Measurements from ENCODE around the gene TGM3. TPM values are rescaled to one million over a fixed set of nuclear protein-coding genes. Genes with fewer than 3 reads are reported as not detected.

The TGM3 gene
- total RNA-seq, 1 experiment from 2014 or later: not detected

DNA sequence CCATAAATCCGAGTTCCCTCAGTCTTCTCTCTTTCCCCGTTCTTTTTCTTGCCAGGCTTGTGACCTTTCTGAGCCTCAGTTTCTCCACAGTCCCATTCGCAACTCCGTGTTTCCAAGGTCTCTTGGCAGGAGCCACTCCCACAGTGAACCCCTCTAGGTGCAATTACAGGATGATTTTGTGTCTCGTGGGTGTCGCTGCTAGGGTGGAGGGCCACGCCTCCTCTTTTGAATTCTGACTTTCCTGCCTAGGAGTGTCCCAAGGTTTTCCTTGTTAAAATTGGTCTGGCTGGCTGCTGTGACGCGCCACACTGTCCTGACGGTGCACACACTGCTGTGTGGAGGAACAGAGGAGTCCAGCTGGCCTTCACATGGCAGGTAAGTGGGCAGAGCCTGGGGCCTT is 84.8 kb downstream of the TGM3 start, which contains the start of gene TGM6:
TSS of gene TGM6 (plus strand) at position 301 of the 400 bp plus-strand sequence. CDS start at position 369, 68 bp downstream.
- Histone ChIP-seq H3K4me3 (ENCODE audit: low read length) (no peak within 1 kb of the TSS), H3K4me1 (ENCODE audit: low read length) (no peaks in the 10 kb centered on the region), H3K27ac (ENCODE audit: low read length) (no peak within 1 kb of the TSS), H4K20me1 (ENCODE audit: insufficient read depth, low read depth, low read length) (no peaks in the 10 kb centered on the region), H3K9ac (ENCODE audit: low read length) (no peak within 1 kb of the TSS), H3K9me2 (replicated peaks; ENCODE audit: insufficient read depth, low read length) (no peaks in the 10 kb centered on the region), H2AFZ (ENCODE audit: low read length) (no peak within 1 kb of the TSS), H3K9me3 (ENCODE audit: low read length) (no peaks in the 10 kb centered on the region), H3K36me3 (ENCODE audit: insufficient read depth, low read length) (no peaks in the 10 kb centered on the region), H3K4me2 (ENCODE audit: low read depth, low read length, poor library complexity, severe bottlenecking) (no peak within 1 kb of the TSS), H3K27me3 (ENCODE audit: low read length) (no peaks in the 10 kb centered on the region), H3K79me2 (ENCODE audit: low read length) (no peaks in the 10 kb centered on the region)
- DNase-seq: no peak

DNA sequence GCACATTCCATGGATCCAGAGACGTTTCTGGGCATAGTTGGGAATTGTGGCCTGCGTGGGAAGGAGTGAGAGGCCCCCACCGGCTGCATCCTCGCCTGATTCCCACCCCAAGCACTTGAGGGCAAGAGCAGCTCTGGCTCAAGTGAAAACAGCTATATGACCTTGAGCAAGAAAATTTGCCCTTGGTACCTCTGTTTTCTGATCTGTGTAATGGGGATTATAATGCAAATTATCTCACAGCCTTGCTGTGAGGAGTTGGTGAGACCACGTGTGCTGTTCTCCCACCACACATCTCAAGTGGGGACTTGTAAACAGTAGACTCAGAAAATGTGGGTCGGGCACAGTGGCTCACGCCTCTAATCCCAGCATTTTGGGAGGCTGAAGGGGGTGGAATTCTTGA is 85.5 kb downstream of the TGM3 start:
- H3K4me1 ChIP-seq (ENCODE audit: low read length): no peaks in the 10 kb centered on the region
- no peaks in the 10 kb centered on the region for H3K9me3 ChIP-seq (ENCODE audit: low read length)

DNA sequence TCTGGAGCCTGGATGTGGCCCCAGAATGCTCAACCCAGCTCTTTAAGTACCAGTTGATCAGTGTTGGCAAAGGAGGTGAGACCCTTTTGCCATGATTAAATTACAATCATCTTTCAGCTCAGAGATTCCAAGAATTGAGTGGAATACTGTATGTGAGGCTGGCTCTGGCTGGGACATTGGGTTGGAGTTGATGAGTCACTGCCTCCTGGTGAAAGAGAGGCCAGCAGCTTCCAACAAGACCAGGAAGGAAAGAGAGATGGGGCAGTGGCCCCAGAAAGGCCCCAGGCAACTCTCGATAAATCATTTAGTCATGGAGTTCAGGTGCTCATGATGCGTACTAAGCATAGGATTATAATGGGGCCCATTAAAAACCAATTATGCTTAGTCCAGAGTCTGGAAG is 87.0 kb downstream of the TGM3 start:
- H3K79me2 ChIP-seq (ENCODE audit: low read length): no peaks in the 10 kb centered on the region
- 0 out of 2 replicates have a peak, but pooled peaks cover 4% of the 10 kb centered on the region for H3K27me3 ChIP-seq (ENCODE audit: low read length)
- H3K9ac ChIP-seq (ENCODE audit: low read length): no peak overlapping the region
- H3K9me3 ChIP-seq (ENCODE audit: low read length): peaks cover 11% of the 10 kb centered on the region
- DNase-seq: no peak
- H3K4me1 ChIP-seq (ENCODE audit: low read length): no peaks in the 10 kb centered on the region
- no peaks in the 10 kb centered on the region for H3K9me2 ChIP-seq (replicated peaks; ENCODE audit: insufficient read depth, low read length)
- no peaks in the 10 kb centered on the region for H3K36me3 ChIP-seq (ENCODE audit: insufficient read depth, low read length)
- H4K20me1 ChIP-seq (ENCODE audit: insufficient read depth, low read depth, low read length): no peaks in the 10 kb centered on the region
- no peak overlapping the region for H3K4me3 ChIP-seq (ENCODE audit: low read length)
- no peak overlapping the region for H3K27ac ChIP-seq (ENCODE audit: low read length)
- no peak overlapping the region for H3K4me2 ChIP-seq (ENCODE audit: low read depth, low read length, poor library complexity, severe bottlenecking)
- H2AFZ ChIP-seq (ENCODE audit: low read length): no peak overlapping the region

More for the DNA sequence above, 85.5 kb downstream of the TGM3 start:
- no peaks in the 10 kb centered on the region for H3K79me2 ChIP-seq (ENCODE audit: low read length)
- H4K20me1 ChIP-seq (ENCODE audit: insufficient read depth, low read depth, low read length): no peaks in the 10 kb centered on the region
- no peak for DNase-seq
- H2AFZ ChIP-seq (ENCODE audit: low read length): no peak overlapping the region
- H3K9me2 ChIP-seq (replicated peaks; ENCODE audit: insufficient read depth, low read length): no peaks in the 10 kb centered on the region
- no peak overlapping the region for H3K4me3 ChIP-seq (ENCODE audit: low read length)
- no peaks in the 10 kb centered on the region for H3K36me3 ChIP-seq (ENCODE audit: insufficient read depth, low read length)
- no peak overlapping the region for H3K27ac ChIP-seq (ENCODE audit: low read length)
- H3K27me3 ChIP-seq (ENCODE audit: low read length): no peaks in the 10 kb centered on the region
- H3K4me2 ChIP-seq (ENCODE audit: low read depth, low read length, poor library complexity, severe bottlenecking): no peak overlapping the region
- no peak overlapping the region for H3K9ac ChIP-seq (ENCODE audit: low read length)

DNA sequence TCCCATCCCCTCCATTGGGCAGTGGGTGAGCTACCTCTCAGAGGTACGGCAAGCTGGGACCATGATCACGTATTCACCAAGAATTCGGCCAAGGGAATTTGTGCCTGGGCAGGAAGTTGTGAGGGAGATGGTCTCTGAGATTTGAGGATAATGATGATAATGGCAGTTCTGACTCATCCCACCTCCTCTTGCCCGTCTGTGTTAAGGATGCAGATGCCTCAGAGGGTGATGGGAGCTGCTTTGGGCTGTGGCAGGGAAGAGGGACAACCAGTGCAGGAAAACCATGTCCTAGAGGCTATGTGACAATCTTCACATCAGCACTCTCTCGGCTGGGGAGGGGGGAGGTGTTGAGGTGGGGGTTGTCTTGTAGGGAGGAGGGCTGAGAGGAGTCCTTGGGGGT is 89.2 kb downstream of the TGM3 start:
- no peaks in the 10 kb centered on the region for H4K20me1 ChIP-seq (ENCODE audit: insufficient read depth, low read depth, low read length)

DNA sequence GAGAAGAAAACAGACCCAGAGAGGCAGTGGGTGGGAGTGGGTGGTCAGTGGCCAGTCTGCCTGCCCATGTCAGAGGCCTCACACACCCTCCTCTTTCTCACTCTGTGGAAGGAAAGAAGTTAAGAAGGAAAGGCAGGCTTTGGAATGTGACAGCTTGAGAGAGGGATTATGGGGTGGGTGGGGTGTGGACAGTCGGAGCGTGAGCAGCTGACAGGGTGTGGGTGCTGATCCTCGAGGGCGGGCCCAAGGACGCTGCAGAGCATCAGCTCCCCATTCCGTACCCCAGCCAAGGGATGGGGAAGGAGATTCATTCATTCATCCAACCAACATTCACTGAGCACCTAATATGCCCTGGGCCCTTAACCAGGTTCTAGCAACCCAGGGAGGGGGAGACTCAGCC is 89.7 kb downstream of the TGM3 start:
- Histone ChIP-seq H3K9me3 (ENCODE audit: low read length) (peaks cover 22% of the 10 kb centered on the region), H3K27me3 (ENCODE audit: low read length) (peaks cover 7% of the 10 kb centered on the region; the same call in 1 of the 2 replicates), H3K36me3 (ENCODE audit: insufficient read depth, low read length) (no peaks in the 10 kb centered on the region), H3K4me3 (ENCODE audit: low read length) (no peak overlapping the region), H3K4me2 (ENCODE audit: low read depth, low read length, poor library complexity, severe bottlenecking) (no peak overlapping the region), H4K20me1 (ENCODE audit: insufficient read depth, low read depth, low read length) (no peaks in the 10 kb centered on the region), H3K27ac (ENCODE audit: low read length) (no peak overlapping the region), H3K4me1 (ENCODE audit: low read length) (no peaks in the 10 kb centered on the region), H2AFZ (ENCODE audit: low read length) (no peak overlapping the region), H3K9ac (ENCODE audit: low read length) (no peak overlapping the region), H3K9me2 (replicated peaks; ENCODE audit: insufficient read depth, low read length) (no peaks in the 10 kb centered on the region), H3K79me2 (ENCODE audit: low read length) (no peaks in the 10 kb centered on the region)
- no peak for DNase-seq

More for the DNA sequence above, 89.2 kb downstream of the TGM3 start:
- no peak overlapping the region for H3K4me3 ChIP-seq (ENCODE audit: low read length)
- no peak overlapping the region for H3K9ac ChIP-seq (ENCODE audit: low read length)
- H3K9me3 ChIP-seq (ENCODE audit: low read length): peaks cover 22% of the 10 kb centered on the region
- H3K27ac ChIP-seq (ENCODE audit: low read length): no peak overlapping the region
- H3K27me3 ChIP-seq (ENCODE audit: low read length): peaks cover 7% of the 10 kb centered on the region; the same call in 1 of the 2 replicates
- no peak overlapping the region for H3K4me2 ChIP-seq (ENCODE audit: low read depth, low read length, poor library complexity, severe bottlenecking)
- H3K36me3 ChIP-seq (ENCODE audit: insufficient read depth, low read length): no peaks in the 10 kb centered on the region
- no peak overlapping the region for H2AFZ ChIP-seq (ENCODE audit: low read length)
- H3K9me2 ChIP-seq (replicated peaks; ENCODE audit: insufficient read depth, low read length): no peaks in the 10 kb centered on the region
- no peaks in the 10 kb centered on the region for H3K4me1 ChIP-seq (ENCODE audit: low read length)
- H3K79me2 ChIP-seq (ENCODE audit: low read length): no peaks in the 10 kb centered on the region
- DNase-seq: no peak

DNA sequence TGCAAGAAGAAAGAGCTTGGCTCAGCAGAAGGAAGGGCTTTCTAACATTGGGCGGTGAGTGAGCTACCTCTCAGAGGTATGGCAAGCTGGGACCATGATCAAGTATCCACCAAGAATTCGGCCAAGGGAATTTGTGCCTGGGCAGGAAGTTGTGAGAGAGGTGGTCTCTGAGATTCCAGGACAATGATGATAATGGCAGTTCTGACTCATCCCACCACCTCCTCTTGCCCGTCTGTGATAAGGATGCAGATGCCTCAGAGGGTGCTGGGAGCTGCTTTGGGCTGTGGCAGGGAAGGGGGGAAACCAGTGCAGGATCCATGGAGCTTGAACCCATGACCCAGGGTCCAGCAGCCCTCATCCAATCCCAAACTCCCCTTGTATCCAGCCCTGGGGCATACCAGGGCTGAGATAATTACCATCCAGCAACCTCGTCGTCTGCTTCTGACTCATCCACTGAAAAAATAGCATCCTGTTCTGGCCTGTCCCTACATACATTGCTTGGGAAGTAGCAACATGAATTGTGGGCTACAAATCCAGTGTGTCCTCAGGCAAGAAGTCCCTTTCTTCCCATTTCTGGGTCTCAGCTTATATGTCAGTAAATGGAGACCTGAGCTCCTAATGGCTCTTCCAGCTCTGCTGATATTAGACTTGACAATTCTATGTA is 90.8 kb downstream of the TGM3 start:
- Histone ChIP-seq H3K4me1 (ENCODE audit: low read length) (no peaks in the 10 kb centered on the region), H3K27ac (ENCODE audit: low read length) (no peak overlapping the region), H4K20me1 (ENCODE audit: insufficient read depth, low read depth, low read length) (no peaks in the 10 kb centered on the region), H3K79me2 (ENCODE audit: low read length) (no peaks in the 10 kb centered on the region), H3K9me2 (replicated peaks; ENCODE audit: insufficient read depth, low read length) (no peaks in the 10 kb centered on the region), H3K4me2 (ENCODE audit: low read depth, low read length, poor library complexity, severe bottlenecking) (no peak overlapping the region), H3K4me3 (ENCODE audit: low read length) (no peak overlapping the region), H3K36me3 (ENCODE audit: insufficient read depth, low read length) (no peaks in the 10 kb centered on the region), H3K9ac (ENCODE audit: low read length) (no peak overlapping the region), H3K9me3 (ENCODE audit: low read length) (peaks cover 22% of the 10 kb centered on the region), H3K27me3 (ENCODE audit: low read length) (peaks cover 7% of the 10 kb centered on the region; the same call in 1 of the 2 replicates), H2AFZ (ENCODE audit: low read length) (no peak overlapping the region)
- no peak for DNase-seq

DNA sequence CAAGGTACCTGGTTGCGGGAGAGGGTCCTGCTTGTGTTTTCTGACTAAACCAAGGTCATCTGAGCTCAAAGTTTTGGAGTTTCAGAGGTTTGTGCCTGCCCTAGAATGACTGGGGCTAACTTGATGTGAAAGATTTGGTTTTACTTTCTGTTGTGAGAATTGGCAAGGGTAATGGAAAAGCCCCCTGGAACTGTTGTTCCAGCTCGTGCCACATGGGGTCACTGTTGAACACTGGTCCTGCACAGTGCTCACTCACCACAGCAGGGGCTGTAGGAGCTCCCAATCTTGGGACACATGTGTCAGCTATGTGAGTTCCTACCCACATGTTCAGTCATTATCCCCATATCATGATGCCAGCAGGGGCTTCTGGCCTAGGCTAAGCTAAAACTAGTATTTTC is 91.4 kb downstream of the TGM3 start:
- H3K9me2 ChIP-seq (replicated peaks; ENCODE audit: insufficient read depth, low read length): no peaks in the 10 kb centered on the region
- H3K79me2 ChIP-seq (ENCODE audit: low read length): no peaks in the 10 kb centered on the region
- no peaks in the 10 kb centered on the region for H4K20me1 ChIP-seq (ENCODE audit: insufficient read depth, low read depth, low read length)
- peaks cover 22% of the 10 kb centered on the region for H3K9me3 ChIP-seq (ENCODE audit: low read length)
- no peak overlapping the region for H3K4me2 ChIP-seq (ENCODE audit: low read depth, low read length, poor library complexity, severe bottlenecking)
- no peak overlapping the region for H3K9ac ChIP-seq (ENCODE audit: low read length)
- no peaks in the 10 kb centered on the region for H3K36me3 ChIP-seq (ENCODE audit: insufficient read depth, low read length)
- no peaks in the 10 kb centered on the region for H3K4me1 ChIP-seq (ENCODE audit: low read length)
- H3K27ac ChIP-seq (ENCODE audit: low read length): no peak overlapping the region
- H3K27me3 ChIP-seq (ENCODE audit: low read length): peaks cover 7% of the 10 kb centered on the region; the same call in 1 of the 2 replicates
- no peak overlapping the region for H2AFZ ChIP-seq (ENCODE audit: low read length)
- peak; percentile 75 for DNase-seq
- H3K4me3 ChIP-seq (ENCODE audit: low read length): no peak overlapping the region

DNA sequence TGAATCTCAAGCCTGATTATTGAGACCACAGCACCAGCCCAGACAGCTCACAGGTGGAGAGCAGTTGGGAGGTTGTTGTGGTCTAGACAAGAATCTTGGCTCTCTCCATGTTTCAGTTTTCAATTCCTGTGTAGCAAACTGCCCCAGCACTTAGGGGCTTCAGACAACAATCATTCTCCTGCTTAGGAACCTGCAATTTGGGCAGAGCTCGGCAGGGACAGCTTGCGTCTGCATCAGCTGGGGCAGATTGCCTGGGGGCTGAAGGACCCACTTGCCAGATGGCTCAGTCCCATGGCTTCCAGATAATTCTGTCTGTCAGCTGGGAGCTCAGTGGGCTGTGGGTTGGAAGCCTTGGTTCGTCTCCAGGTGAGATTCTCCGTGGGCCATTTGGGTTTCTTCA is 91.8 kb downstream of the TGM3 start:
- no peaks in the 10 kb centered on the region for H3K9me2 ChIP-seq (replicated peaks; ENCODE audit: insufficient read depth, low read length)
- no peaks in the 10 kb centered on the region for H3K79me2 ChIP-seq (ENCODE audit: low read length)
- no peak overlapping the region for H3K4me2 ChIP-seq (ENCODE audit: low read depth, low read length, poor library complexity, severe bottlenecking)
- H3K4me1 ChIP-seq (ENCODE audit: low read length): no peaks in the 10 kb centered on the region
- peaks cover 7% of the 10 kb centered on the region; the same call in 1 of the 2 replicates for H3K27me3 ChIP-seq (ENCODE audit: low read length)
- no peak for DNase-seq
- no peak overlapping the region for H2AFZ ChIP-seq (ENCODE audit: low read length)
- peaks cover 22% of the 10 kb centered on the region for H3K9me3 ChIP-seq (ENCODE audit: low read length)
- H3K4me3 ChIP-seq (ENCODE audit: low read length): no peak overlapping the region
- no peaks in the 10 kb centered on the region for H4K20me1 ChIP-seq (ENCODE audit: insufficient read depth, low read depth, low read length)
- no peaks in the 10 kb centered on the region for H3K36me3 ChIP-seq (ENCODE audit: insufficient read depth, low read length)
- no peak overlapping the region for H3K27ac ChIP-seq (ENCODE audit: low read length)
- H3K9ac ChIP-seq (ENCODE audit: low read length): no peak overlapping the region

Data from Karpas-422 (cell line).